ENCODE results near the gene CA10. TPM values are rescaled to one million over a fixed set of nuclear protein-coding genes. Genes with fewer than 3 reads are reported as not detected.

CA10 gene
- total RNA-seq, 6 experiments from 2014 or later = not detected

GRCh38 chr17:51668963-51669246, 489.6 kb downstream of the CA10 start:
- DNase-seq = no peak
- Mint-ChIP-seq H3K27me3 (ENCODE audit: insufficient read depth) (no peaks in the 10 kb centered on the region; the same call in 1 of the 2 replicates), H3K9me3 (peaks cover 62% of the 10 kb centered on the region), H3K27ac (no peak overlapping the region), H3K4me3 (no peak overlapping the region), H3K36me3 (ENCODE audit: low read depth) (no peaks in the 10 kb centered on the region; the same call in 1 of the 2 replicates), H3K4me1 (ENCODE audit: low read depth) (no peaks in the 10 kb centered on the region)
- TF ChIP-seq, protein P1, sequence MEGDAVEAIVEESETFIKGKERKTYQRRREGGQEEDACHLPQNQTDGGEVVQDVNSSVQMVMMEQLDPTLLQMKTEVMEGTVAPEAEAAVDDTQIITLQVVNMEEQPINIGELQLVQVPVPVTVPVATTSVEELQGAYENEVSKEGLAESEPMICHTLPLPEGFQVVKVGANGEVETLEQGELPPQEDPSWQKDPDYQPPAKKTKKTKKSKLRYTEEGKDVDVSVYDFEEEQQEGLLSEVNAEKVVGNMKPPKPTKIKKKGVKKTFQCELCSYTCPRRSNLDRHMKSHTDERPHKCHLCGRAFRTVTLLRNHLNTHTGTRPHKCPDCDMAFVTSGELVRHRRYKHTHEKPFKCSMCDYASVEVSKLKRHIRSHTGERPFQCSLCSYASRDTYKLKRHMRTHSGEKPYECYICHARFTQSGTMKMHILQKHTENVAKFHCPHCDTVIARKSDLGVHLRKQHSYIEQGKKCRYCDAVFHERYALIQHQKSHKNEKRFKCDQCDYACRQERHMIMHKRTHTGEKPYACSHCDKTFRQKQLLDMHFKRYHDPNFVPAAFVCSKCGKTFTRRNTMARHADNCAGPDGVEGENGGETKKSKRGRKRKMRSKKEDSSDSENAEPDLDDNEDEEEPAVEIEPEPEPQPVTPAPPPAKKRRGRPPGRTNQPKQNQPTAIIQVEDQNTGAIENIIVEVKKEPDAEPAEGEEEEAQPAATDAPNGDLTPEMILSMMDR (IDR thresholded peaks at IDR 0.05) = no peak

DNA sequence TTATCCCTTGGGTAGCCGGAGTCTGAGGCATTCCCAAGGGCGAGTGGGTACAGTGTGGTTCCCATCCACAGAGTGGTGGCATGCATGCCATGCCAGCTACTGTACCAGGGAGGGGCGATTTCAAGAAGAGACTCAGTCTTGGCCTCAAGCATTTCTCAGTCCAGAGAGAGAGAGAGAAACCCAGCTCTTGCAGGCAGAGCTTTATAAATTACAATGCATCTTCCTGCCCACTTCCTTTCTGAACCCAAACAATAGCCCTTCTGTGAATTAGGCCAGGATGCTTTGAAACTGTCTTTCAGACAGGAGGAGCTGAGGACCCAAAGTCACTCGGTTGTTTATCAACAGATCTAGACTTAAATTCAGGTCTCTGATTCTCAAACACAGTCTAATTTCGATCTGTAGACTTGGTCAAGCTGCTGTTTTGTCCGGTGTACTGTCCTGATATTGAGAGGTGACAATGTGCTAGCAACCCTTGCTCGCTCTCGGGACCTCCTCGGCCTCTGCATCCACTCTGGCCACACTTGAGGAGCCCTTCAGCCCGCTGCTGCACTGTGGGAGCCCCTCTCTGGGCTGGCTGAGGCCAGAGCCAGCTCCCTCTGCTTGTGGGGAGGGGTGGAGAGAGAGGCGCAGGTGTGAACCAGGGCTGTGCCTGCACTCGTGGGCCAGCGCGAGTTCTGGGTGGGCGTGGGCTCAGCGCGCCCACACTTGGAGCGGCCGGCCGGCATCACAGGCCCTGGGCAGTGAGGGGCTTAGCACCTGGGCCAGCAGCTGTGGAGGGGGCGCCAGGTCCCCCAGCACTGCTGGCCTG, 490.2 kb downstream of the CA10 start:
- Mint-ChIP-seq H3K36me3 (ENCODE audit: low read depth) (no peaks in the 10 kb centered on the region; the same call in 1 of the 2 replicates), H3K4me1 (ENCODE audit: low read depth) (no peaks in the 10 kb centered on the region), H3K27ac (no peak overlapping the region), H3K27me3 (ENCODE audit: insufficient read depth) (no peaks in the 10 kb centered on the region; the same call in 1 of the 2 replicates), H3K9me3 (peaks cover 59% of the 10 kb centered on the region), H3K4me3 (no peak overlapping the region)
- DNase-seq = no peak
- TF ChIP-seq, protein P1 (IDR thresholded peaks at IDR 0.05) = no peak

GRCh38 chr17:51667706-51668083, 490.8 kb downstream of the CA10 start:
- Mint-ChIP-seq H3K36me3 (ENCODE audit: low read depth) (no peaks in the 10 kb centered on the region; the same call in 1 of the 2 replicates), H3K4me3 (no peak overlapping the region), H3K9me3 (peaks cover 56% of the 10 kb centered on the region), H3K4me1 (ENCODE audit: low read depth) (no peaks in the 10 kb centered on the region), H3K27me3 (ENCODE audit: insufficient read depth) (no peaks in the 10 kb centered on the region; the same call in 1 of the 2 replicates), H3K27ac (no peak overlapping the region)
- DNase-seq = no peak
- TF ChIP-seq, protein P1 (IDR thresholded peaks at IDR 0.05) = no peak

GRCh38 chr17:51666971-51667705, 491.4 kb downstream of the CA10 start:
- H3K27ac Mint-ChIP-seq = no peak overlapping the region
- H3K9me3 Mint-ChIP-seq = peaks cover 56% of the 10 kb centered on the region
- H3K36me3 Mint-ChIP-seq (ENCODE audit: low read depth) = no peaks in the 10 kb centered on the region; the same call in 1 of the 2 replicates
- no peaks in the 10 kb centered on the region for H3K4me1 Mint-ChIP-seq (ENCODE audit: low read depth)
- no peak overlapping the region for H3K4me3 Mint-ChIP-seq
- DNase-seq = no peak
- H3K27me3 Mint-ChIP-seq (ENCODE audit: insufficient read depth) = no peaks in the 10 kb centered on the region; the same call in 1 of the 2 replicates
- TF ChIP-seq, protein P1 (IDR thresholded peaks at IDR 0.05) = no peak

DNA sequence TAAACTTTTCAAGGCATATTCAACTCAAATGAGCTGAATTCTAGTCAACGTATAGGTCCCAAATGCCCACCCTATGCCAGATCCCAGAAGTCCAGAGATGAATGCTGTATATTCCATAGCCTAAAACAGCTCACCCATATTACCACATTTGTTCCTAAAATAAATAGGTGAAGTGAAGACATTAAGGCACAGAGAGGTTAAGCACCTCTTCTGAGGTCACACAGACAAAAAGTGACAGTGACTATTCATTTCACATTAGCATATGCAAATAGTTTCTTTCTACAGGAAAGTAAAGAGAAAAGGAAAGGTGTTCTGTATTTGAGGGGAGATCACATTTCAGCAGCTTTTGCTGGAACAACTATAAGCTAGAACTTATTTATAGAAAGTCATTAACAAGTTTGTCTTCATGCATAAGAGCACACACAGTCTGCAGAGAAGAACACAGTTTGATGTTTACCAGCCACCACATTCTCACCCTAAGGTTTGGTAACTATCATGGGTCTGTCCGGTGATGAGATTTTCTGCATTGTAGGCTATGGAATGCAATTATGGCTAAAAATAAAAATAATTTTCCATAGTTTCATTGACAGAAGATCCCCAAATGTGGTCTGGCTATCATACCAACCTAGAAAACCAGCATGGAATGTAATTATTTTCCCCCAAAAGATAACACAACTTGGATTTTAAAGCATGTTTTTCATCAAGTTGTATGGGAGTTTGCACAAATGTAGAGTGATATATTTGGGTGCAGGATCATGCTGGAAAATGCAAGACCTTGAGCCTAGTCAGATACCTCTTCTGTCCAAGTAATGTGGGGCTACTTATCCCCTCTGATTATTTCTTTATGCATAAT, 496.1 kb downstream of the CA10 start:
- DNase-seq = no peak
- Mint-ChIP-seq H3K4me1 (ENCODE audit: low read depth) (no peaks in the 10 kb centered on the region), H3K27me3 (ENCODE audit: insufficient read depth) (peaks cover 3% of the 10 kb centered on the region; the same call in 1 of the 2 replicates), H3K27ac (no peak overlapping the region), H3K36me3 (ENCODE audit: low read depth) (no peaks in the 10 kb centered on the region), H3K4me3 (no peak overlapping the region), H3K9me3 (peaks cover 25% of the 10 kb centered on the region)
- TF ChIP-seq, protein P1 (IDR thresholded peaks at IDR 0.05) = no peak
